ENCODE data around the gene AGAP1.

The AGAP1 gene

GRCh38 chr2:236125541-236125940, 631.7 kb downstream of the AGAP1 start:
- ATAC-seq (ENCODE audit: low read depth) (no peak), DNase-seq (ENCODE audit: low spot score) (no peak)
- H3K4me1 ChIP-seq (ENCODE audit: insufficient read depth, poor library complexity, severe bottlenecking): no peaks in the 10 kb centered on the region
- no peak for TF ChIP-seq CTCF (IDR thresholded peaks at IDR 0.05; ENCODE audit: poor library complexity, severe bottlenecking)
- H3K4me3 ChIP-seq (ENCODE audit: severe bottlenecking): no peak overlapping the region
- no peaks in the 10 kb centered on the region; the same call in 1 of the 2 replicates for H3K36me3 ChIP-seq (ENCODE audit: low read depth)
- H3K27ac ChIP-seq (ENCODE audit: poor library complexity, severe bottlenecking): no peak overlapping the region
- no peaks in the 10 kb centered on the region for H3K27me3 ChIP-seq (ENCODE audit: insufficient read depth, poor library complexity, severe bottlenecking)
- no peaks in the 10 kb centered on the region for H3K9me3 ChIP-seq (ENCODE audit: severe bottlenecking)

- Histone ChIP-seq H3K4me1 (ENCODE audit: insufficient read depth, poor library complexity, severe bottlenecking) (no peaks in the 10 kb centered on the region), H3K36me3 (ENCODE audit: low read depth) (no peaks in the 10 kb centered on the region; the same call in 1 of the 2 replicates), H3K27me3 (ENCODE audit: insufficient read depth, poor library complexity, severe bottlenecking) (no peaks in the 10 kb centered on the region), H3K27ac (ENCODE audit: poor library complexity, severe bottlenecking) (no peak overlapping the region), H3K4me3 (ENCODE audit: severe bottlenecking) (no peak overlapping the region), H3K9me3 (ENCODE audit: severe bottlenecking) (no peaks in the 10 kb centered on the region)
- no peak for TF ChIP-seq CTCF (IDR thresholded peaks at IDR 0.05; ENCODE audit: poor library complexity, severe bottlenecking)
- no peak for ATAC-seq (ENCODE audit: low read depth)
- no peak for DNase-seq (ENCODE audit: low spot score)
These were observed 633.2 kb downstream of the AGAP1 start for GRCh38 chr2:236127010-236127409.

- Histone ChIP-seq H3K36me3 (ENCODE audit: low read depth) (no peaks in the 10 kb centered on the region; the same call in 1 of the 2 replicates), H3K9me3 (ENCODE audit: severe bottlenecking) (no peaks in the 10 kb centered on the region), H3K27me3 (ENCODE audit: insufficient read depth, poor library complexity, severe bottlenecking) (no peaks in the 10 kb centered on the region), H3K27ac (ENCODE audit: poor library complexity, severe bottlenecking) (no peak overlapping the region), H3K4me1 (ENCODE audit: insufficient read depth, poor library complexity, severe bottlenecking) (no peaks in the 10 kb centered on the region), H3K4me3 (ENCODE audit: severe bottlenecking) (no peak overlapping the region)
- no peak for TF ChIP-seq CTCF (IDR thresholded peaks at IDR 0.05; ENCODE audit: poor library complexity, severe bottlenecking)
- no peak for DNase-seq (ENCODE audit: low spot score)
- no peak for ATAC-seq (ENCODE audit: low read depth)
These were observed 634.5 kb downstream of the AGAP1 start for GRCh38 chr2:236128321-236128720.

GRCh38 chr2:236129935-236130334, 636.1 kb downstream of the AGAP1 start:
- H3K36me3 ChIP-seq (ENCODE audit: low read depth): no peaks in the 10 kb centered on the region

More at GRCh38 chr2:236129935-236130334, 636.1 kb downstream of the AGAP1 start:
- Histone ChIP-seq H3K4me1 (ENCODE audit: insufficient read depth, poor library complexity, severe bottlenecking) (no peaks in the 10 kb centered on the region), H3K9me3 (ENCODE audit: severe bottlenecking) (no peaks in the 10 kb centered on the region), H3K27ac (ENCODE audit: poor library complexity, severe bottlenecking) (no peak overlapping the region), H3K27me3 (ENCODE audit: insufficient read depth, poor library complexity, severe bottlenecking) (no peaks in the 10 kb centered on the region), H3K4me3 (ENCODE audit: severe bottlenecking) (no peak overlapping the region)
- no peak for DNase-seq (ENCODE audit: low spot score)
- no peak for TF ChIP-seq CTCF (IDR thresholded peaks at IDR 0.05; ENCODE audit: poor library complexity, severe bottlenecking)
- ATAC-seq (ENCODE audit: low read depth): no peak

Measured in RWPE2 (cell line).